ENCODE data around the gene MTNR1B. TPM values are rescaled to one million over a fixed set of nuclear protein-coding genes. Genes with fewer than 3 reads are reported as not detected.

The MTNR1B gene
- not detected for polyA plus RNA-seq

- peaks cover 0 to 5% (median 0%) of the 10 kb centered on the region in 3 donors for H3K27me3 Mint-ChIP-seq (ENCODE audit: low read depth in 3 of 3)
- H3K9me3 Mint-ChIP-seq: peaks cover 0 to 9% (median 4%) of the 10 kb centered on the region in 6 donors
Observed at GRCh38 chr11:92969634-92970347, at the start of gene MTNR1B. MTNR1B (plus strand) TSS chr11:92969651; CDS start chr11:92969726, 75 bp downstream.

DNA sequence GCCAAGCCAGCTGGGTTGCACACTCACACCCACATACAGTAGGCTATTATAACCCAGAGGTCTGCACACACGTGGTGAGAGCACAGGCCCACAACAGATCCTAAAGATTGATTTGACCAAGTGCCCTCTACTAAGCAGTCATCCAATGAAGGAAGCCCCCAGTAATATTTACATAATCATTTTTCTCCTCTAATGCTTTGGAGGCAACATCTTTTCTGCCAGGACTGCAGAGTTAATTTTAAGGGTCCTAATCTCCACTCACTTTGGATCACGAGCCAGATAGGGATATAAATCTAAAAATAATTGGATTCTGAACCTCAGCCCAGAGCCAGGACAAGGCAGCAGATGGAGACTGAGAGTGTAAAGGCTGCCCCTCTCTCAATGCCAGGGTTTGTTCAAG, 49.1 kb upstream of the MTNR1B start:
- H3K9me3 Mint-ChIP-seq: peaks cover 2 to 19% (median 6%) of the 10 kb centered on the region in 6 donors
- H3K27me3 Mint-ChIP-seq (ENCODE audit: low read depth in 3 of 3): no peaks in the 10 kb centered on the region
- no peaks in the 10 kb centered on the region for H3K36me3 Mint-ChIP-seq
- H3K27ac Mint-ChIP-seq: no peak overlapping the region
- H3K4me3 Mint-ChIP-seq: no peak overlapping the region
- H3K4me1 Mint-ChIP-seq: no peaks in the 10 kb centered on the region
- DNase-seq: no peak

More at GRCh38 chr11:92969634-92970347, at the start of gene MTNR1B:
- Mint-ChIP-seq H3K4me3 (no peak within 1 kb of the TSS), H3K27ac (no peak within 1 kb of the TSS), H3K36me3 (no peaks in the 10 kb centered on the region), H3K4me1 (no peaks in the 10 kb centered on the region)
- DNase-seq: no peak

GRCh38 chr11:92922731-92923130, 46.7 kb upstream of the MTNR1B start:
- DNase-seq: no peak
- Mint-ChIP-seq H3K4me1 (no peaks in the 10 kb centered on the region), H3K9me3 (peaks cover 2 to 35% (median 8%) of the 10 kb centered on the region in 6 donors), H3K4me3 (no peak overlapping the region), H3K36me3 (no peaks in the 10 kb centered on the region), H3K27ac (no peak overlapping the region), H3K27me3 (ENCODE audit: low read depth in 3 of 3) (peaks cover 0 to 3% (median 1%) of the 10 kb centered on the region in 3 donors)

GRCh38 chr11:92929246-92929645, 40.2 kb upstream of the MTNR1B start:
- Mint-ChIP-seq H3K4me1 (no peaks in the 10 kb centered on the region), H3K36me3 (no peaks in the 10 kb centered on the region), H3K4me3 (no peak overlapping the region), H3K9me3 (peaks cover 2 to 24% (median 8%) of the 10 kb centered on the region in 6 donors), H3K27ac (no peak overlapping the region), H3K27me3 (ENCODE audit: low read depth in 3 of 3) (peaks cover 0 to 5% (median 1%) of the 10 kb centered on the region in 3 donors)
- DNase-seq: no peak

DNA sequence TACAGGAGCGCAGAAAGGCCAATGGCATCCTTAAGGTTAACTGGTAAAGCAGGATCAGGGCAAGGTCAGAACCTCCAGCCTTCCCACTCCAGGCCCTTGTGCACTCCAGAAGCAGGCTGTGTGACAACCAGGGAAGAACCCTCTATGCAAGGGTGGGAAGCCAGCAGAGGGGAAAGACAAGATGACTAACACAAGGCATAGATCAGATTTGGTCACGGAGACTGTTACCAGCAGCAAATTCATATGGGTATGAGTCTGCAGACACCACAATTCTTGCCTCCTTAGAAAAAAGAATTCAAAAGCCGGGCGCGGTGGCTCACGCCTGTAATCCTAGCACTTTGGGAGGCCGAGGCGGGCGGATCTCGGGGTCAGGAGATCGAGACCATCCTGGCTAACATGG, 39.8 kb upstream of the MTNR1B start:
- Mint-ChIP-seq H3K9me3 (peaks cover 2 to 20% (median 5%) of the 10 kb centered on the region in 6 donors), H3K4me3 (no peak overlapping the region), H3K4me1 (no peaks in the 10 kb centered on the region), H3K27ac (no peak overlapping the region), H3K36me3 (no peaks in the 10 kb centered on the region), H3K27me3 (ENCODE audit: low read depth in 3 of 3) (peaks cover 0 to 5% (median 1%) of the 10 kb centered on the region in 3 donors)
- DNase-seq: no peak

DNA sequence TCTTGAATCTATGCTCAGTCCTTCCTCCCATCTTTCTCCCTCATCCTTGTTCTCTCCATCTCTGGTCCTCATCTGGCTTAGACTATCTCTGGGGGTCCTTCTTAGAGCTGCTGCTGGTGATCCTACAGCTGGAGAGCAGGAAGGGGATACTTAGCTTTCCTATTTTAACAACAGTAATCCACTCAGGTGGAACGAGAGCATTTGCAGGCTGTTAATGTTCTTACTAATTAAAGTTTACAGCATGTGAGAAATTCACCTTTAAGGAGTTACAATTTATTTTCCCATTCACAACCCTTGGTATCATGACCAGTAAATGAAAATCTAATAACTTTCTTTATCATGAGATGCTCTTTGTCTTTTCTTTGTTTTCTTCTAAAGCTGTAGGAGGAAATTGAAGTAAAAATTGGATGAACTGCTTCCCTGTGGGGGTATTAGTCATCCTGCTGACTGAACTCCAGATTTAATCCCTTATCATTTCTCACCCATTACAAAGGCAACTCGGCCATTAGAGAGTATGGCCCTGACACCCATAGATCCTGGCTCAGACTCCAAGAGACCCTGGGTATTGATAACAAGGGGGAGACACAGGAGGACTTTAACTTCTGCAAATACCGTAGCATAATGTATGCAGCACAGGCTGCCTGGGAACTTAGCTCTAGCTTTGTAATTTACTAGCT, 37.6 kb upstream of the MTNR1B start:
- H3K27ac Mint-ChIP-seq: no peak overlapping the region
- peaks cover 0 to 5% (median 2%) of the 10 kb centered on the region in 6 donors for H3K9me3 Mint-ChIP-seq
- H3K4me3 Mint-ChIP-seq: no peak overlapping the region
- H3K27me3 Mint-ChIP-seq (ENCODE audit: low read depth in 3 of 3): peaks cover 0 to 4% (median under 1%) of the 10 kb centered on the region in 3 donors
- H3K4me1 Mint-ChIP-seq: no peaks in the 10 kb centered on the region
- H3K36me3 Mint-ChIP-seq: no peaks in the 10 kb centered on the region
- DNase-seq: no peak

DNA sequence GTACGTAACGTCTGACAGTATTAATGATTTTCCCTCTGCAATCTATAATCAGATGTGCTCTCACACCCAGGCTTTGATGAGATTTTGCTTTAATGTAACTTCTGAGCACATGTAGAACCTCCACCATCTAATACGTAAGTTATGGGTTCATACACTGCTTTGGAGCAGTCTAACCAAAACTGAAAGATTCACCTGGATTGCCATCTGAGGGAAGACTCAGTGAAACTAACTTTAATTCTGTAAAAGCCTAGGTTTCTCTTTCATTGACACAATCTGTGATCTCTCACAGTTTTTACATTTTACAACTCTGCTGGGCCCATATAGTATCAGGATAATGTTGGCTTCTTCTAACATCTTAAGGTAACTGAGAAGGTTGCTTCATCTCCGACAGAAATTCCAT, 30.1 kb upstream of the MTNR1B start:
- no peak overlapping the region for H3K4me3 Mint-ChIP-seq
- no peak overlapping the region for H3K27ac Mint-ChIP-seq
- H3K4me1 Mint-ChIP-seq: no peaks in the 10 kb centered on the region
- no peak for DNase-seq
- peaks cover 0 to 14% (median 1%) of the 10 kb centered on the region in 6 donors for H3K9me3 Mint-ChIP-seq
- H3K27me3 Mint-ChIP-seq (ENCODE audit: low read depth in 3 of 3): peaks cover 0 to 9% (median 0%) of the 10 kb centered on the region in 3 donors
- no peaks in the 10 kb centered on the region for H3K36me3 Mint-ChIP-seq

DNA sequence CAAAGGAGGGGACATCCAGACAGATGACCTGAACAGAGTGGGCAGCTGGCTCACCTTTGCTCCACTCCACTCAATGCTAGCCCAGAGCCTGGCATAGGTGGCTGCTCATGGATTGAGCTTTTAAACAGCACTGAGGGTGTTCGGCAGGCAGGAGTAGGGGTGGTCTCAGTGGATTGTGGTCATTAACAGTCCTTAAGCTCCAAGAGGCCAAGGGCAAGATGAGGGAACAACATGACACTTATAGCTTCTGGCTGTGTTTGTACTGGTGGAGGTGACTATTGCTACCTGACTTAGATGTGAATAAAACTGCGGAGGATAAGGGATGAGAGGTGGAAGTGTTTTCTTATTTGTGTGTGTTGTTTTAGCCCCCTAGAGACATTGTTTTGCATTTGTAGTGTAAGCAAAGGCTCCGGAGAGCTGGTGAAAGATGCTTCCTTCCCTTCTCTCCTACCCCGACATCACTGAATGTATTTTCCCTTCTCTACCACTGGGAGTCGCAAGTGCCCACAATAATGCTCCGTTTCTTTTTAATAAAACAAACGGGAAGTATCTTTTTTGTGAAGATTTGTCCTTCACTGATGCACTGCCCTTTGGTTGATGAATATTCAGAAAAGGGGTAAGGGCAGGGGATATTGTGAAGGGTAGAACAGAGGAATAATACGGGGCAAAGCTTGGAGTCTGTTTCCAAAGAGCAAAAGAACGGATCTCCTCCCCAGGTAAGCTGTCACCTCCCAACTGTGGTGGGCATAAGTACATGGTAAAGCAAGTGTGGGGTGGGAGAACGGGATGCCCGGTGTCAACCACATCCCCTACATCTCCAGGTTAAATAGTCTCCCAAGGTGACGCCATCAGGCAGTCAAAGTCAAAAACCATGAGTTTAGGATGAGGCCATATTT, 27.5 kb upstream of the MTNR1B start:
- Mint-ChIP-seq H3K27me3 (ENCODE audit: low read depth in 3 of 3) (peaks cover 0 to 7% (median 1%) of the 10 kb centered on the region in 3 donors), H3K4me3 (no peak overlapping the region), H3K36me3 (peaks cover 0 to 2% (median 0%) of the 10 kb centered on the region in 3 donors), H3K4me1 (no peaks in the 10 kb centered on the region), H3K27ac (no peak overlapping the region), H3K9me3 (peaks cover 0 to 18% (median 6%) of the 10 kb centered on the region in 6 donors)
- DNase-seq: no peak

DNA sequence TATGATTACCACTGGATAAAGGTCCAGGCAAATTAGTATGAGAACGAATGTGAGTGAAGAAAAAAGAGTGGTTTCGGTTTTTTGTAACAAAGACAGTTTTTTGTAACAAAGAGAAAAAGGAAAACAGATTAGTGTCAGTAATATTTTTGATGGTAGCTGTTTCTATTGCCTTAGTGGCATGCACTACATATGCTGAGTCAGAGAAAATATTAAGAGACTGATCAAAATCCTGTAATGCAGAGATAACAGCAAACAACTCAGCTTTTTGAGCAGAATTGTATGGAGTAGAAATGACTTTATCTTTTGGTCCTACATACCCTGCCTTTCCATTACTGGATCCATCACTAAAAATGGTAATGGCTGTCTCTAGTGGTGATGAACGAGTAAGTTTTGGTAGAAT, 22.7 kb upstream of the MTNR1B start:
- no peak overlapping the region for H3K27ac Mint-ChIP-seq
- H3K4me3 Mint-ChIP-seq: no peak overlapping the region
- H3K36me3 Mint-ChIP-seq: peaks cover 3 to 4% (median 4%) of the 10 kb centered on the region in 3 donors
- H3K4me1 Mint-ChIP-seq: no peaks in the 10 kb centered on the region
- DNase-seq: no peak
- peaks cover 13 to 52% (median 24%) of the 10 kb centered on the region in 6 donors for H3K9me3 Mint-ChIP-seq
- H3K27me3 Mint-ChIP-seq (ENCODE audit: low read depth in 3 of 3): peaks cover 0 to 4% (median 1%) of the 10 kb centered on the region in 3 donors

DNA sequence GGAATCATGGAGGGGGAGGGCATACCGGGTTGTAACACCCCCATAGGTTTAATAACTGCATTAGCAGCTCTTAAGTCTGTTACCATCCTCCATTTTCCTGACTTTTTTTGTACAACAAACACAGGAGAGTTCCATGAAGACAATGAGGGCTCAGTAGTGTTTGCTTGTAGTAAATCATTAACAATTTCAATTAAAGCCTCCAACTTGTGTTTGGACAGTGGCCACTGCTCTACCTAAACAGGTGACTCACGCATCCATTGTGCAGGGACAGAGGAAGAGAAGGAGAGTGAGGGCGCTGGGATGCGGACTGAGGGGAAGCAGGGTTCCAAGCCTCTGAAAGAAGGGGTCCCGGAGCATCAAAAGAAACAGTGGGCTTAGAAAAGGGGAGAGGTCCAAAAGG, 21.3 kb upstream of the MTNR1B start:
- no peak overlapping the region for H3K27ac Mint-ChIP-seq
- DNase-seq: no peak
- H3K36me3 Mint-ChIP-seq: peaks cover 3 to 4% (median 4%) of the 10 kb centered on the region in 3 donors
- H3K4me1 Mint-ChIP-seq: no peaks in the 10 kb centered on the region
- H3K27me3 Mint-ChIP-seq (ENCODE audit: low read depth in 3 of 3): peaks cover 0 to 2% (median 1%) of the 10 kb centered on the region in 3 donors
- H3K9me3 Mint-ChIP-seq: peaks cover 12 to 48% (median 24%) of the 10 kb centered on the region in 6 donors
- no peak overlapping the region for H3K4me3 Mint-ChIP-seq

DNA sequence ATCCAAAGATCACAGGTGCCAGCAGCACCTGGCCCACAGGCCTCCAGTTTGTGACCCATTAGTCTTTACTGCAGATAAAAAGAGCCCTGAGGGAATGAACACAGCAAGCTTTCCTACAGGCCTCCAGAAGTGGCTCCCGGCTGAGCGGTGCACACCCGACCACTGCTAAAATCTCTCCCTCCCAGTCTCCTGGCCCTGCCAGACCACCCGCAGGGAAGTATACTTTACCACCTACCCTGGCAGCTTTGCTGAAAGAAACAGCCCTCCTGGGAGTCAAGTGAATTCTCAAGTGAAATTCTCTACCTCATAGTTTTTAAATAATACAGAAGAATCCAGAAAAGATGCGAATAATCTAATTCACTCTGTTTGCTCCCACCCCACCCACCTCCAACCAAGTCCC, 15.4 kb upstream of the MTNR1B start:
- DNase-seq: no peak
- H3K4me3 Mint-ChIP-seq: no peak overlapping the region
- H3K4me1 Mint-ChIP-seq: no peaks in the 10 kb centered on the region
- H3K27me3 Mint-ChIP-seq (ENCODE audit: low read depth in 3 of 3): no peaks in the 10 kb centered on the region
- no peak overlapping the region for H3K27ac Mint-ChIP-seq
- H3K36me3 Mint-ChIP-seq: peaks cover 0 to 3% (median 0%) of the 10 kb centered on the region in 3 donors
- peaks cover 5 to 30% (median 9%) of the 10 kb centered on the region in 6 donors for H3K9me3 Mint-ChIP-seq

DNA sequence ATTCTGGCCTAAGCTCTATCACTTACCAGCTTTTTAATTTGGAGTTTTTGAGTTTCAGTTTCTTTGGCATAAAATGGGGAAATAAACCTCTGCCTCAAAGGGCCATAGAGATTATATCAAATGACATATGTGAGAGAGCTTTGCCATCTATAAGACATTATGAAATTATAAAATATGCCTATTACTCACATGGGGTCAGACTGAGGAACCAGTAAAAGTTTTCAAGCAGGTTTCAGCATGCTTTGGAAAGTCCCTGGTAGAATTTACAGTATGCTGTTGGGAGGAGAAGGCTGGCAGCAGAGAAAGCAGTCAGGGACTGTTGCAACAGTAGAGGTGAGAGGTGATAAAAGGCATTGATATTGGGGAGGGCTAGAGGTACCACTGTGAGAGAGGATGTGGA, 13.6 kb upstream of the MTNR1B start:
- H3K9me3 Mint-ChIP-seq: peaks cover 0 to 16% (median 3%) of the 10 kb centered on the region in 6 donors
- no peaks in the 10 kb centered on the region for H3K36me3 Mint-ChIP-seq
- H3K4me1 Mint-ChIP-seq: no peaks in the 10 kb centered on the region
- H3K4me3 Mint-ChIP-seq: no peak overlapping the region
- no peak overlapping the region for H3K27ac Mint-ChIP-seq
- peaks cover 0 to 2% (median under 1%) of the 10 kb centered on the region in 3 donors for H3K27me3 Mint-ChIP-seq (ENCODE audit: low read depth in 3 of 3)
- no peak for DNase-seq

GRCh38 chr11:92960886-92961285, 8.6 kb upstream of the MTNR1B start:
- H3K27me3 Mint-ChIP-seq (ENCODE audit: low read depth in 3 of 3): peaks cover 0 to 2% (median 2%) of the 10 kb centered on the region in 3 donors
- H3K4me1 Mint-ChIP-seq: no peaks in the 10 kb centered on the region
- no peak overlapping the region for H3K4me3 Mint-ChIP-seq
- H3K9me3 Mint-ChIP-seq: peaks cover 0 to 9% (median 0%) of the 10 kb centered on the region in 6 donors
- no peaks in the 10 kb centered on the region for H3K36me3 Mint-ChIP-seq
- no peak for DNase-seq
- no peak overlapping the region for H3K27ac Mint-ChIP-seq
